Aorta (tissue), 5 donors: ENCODE results near the gene ZNF732. TPM values are rescaled to one million over a fixed set of nuclear protein-coding genes. Genes with fewer than 3 reads are reported as not detected.
"Not testable (repeated sequence)": the region's sequence is repeated elsewhere in the genome, so short reads cannot be mapped to it uniquely, and the experiment has no call there.

ENCODE experiments used
- ATAC-seq: fragments of 200-7000 bp; cut with Tn5 transposase; one replicate; pipeline ENCODE4 v1.9.1; 2022; ENCODE audit warnings: moderate library complexity; ENCODE audit not compliant: low FRiP score
- DNase-seq, 2 donors: peaks; one replicate each; pipeline ENCODE4 v3.0.0-alpha.2; 2020
- H3K27ac ChIP-seq, 2 donors: one replicate each; pipeline ENCODE4 v1.5.1; 2013; ENCODE audit warnings: low read length in 2 of 2, mild to moderate bottlenecking in 2 of 2, moderate library complexity in 2 of 2, control low read depth in 1 of 2, inconsistent platforms in 1 of 2, low read depth in 1 of 2
- H3K27me3 ChIP-seq, 2 donors: one replicate each; pipeline ENCODE4 v1.6.1; 2013; ENCODE audit warnings: control low read depth in 1 of 2, low read length in 1 of 2, mild to moderate bottlenecking in 1 of 2, moderate library complexity in 1 of 2; ENCODE audit not compliant: insufficient read depth in 2 of 2, control insufficient read depth in 1 of 2
- H3K36me3 ChIP-seq, 2 donors: one replicate each; pipeline ENCODE4 v1.6.1; 2013; ENCODE audit warnings: control low read depth in 1 of 2, low read length in 1 of 2, mild to moderate bottlenecking in 1 of 2; ENCODE audit not compliant: insufficient read depth in 2 of 2, control insufficient read depth in 1 of 2
- H3K4me1 ChIP-seq, 2 donors: one replicate each; pipeline ENCODE4 v1.6.1; 2013; ENCODE audit warnings: low read length in 2 of 2, control low read depth in 1 of 2, mild to moderate bottlenecking in 1 of 2, moderate library complexity in 1 of 2; ENCODE audit not compliant: insufficient read depth in 2 of 2, control insufficient read depth in 1 of 2
- H3K4me3 ChIP-seq, 2 donors: one replicate each; pipeline ENCODE4 v1.5.1; 2013; ENCODE audit warnings: low read length in 2 of 2, control low read depth in 1 of 2, mild to moderate bottlenecking in 1 of 2
- H3K9me3 ChIP-seq: one replicate; pipeline ENCODE4 v1.6.1; 2013; ENCODE audit warnings: mild to moderate bottlenecking, low read length; ENCODE audit not compliant: control insufficient read depth
- WGBS, 2 donors: extraction: QIAGEN DNeasy Blood & Tissue Kit; methylation state at CpG; one replicate each; pipeline ENCODE4 v1.1.7; 2013; 5-methylcytosine and 5-hydroxymethylcytosine counted together
- intact Hi-C, 2 donors: fragments of 100-400 bp; cut with DNase I; formaldehyde crosslinking; loops; one replicate each; pipeline versions ENCODE4 v1.14.2 to v1.15.0; 2022
- polyA plus RNA-seq, 2 donors: library from polyadenylated mRNA; stranded (reverse); fragments of 200-250 nt; gene quantifications; one replicate each; pipeline ENCODE4 v1.2.3, GENCODE V29; 2013
- total RNA-seq, 2 donors: library from RNA; stranded (reverse); fragmentation: NEBNext Ultra II Directional; extraction: Animal tissue kit (Norgen Biotek cat#: 25700); gene quantifications; one replicate each; pipeline ENCODE4 v1.2.1, GENCODE V29; 2021
- donor health status: healthy with polysubstance abuse.
- donor health status: Bipolar disorder and iron deficiency.
- donor health status: DM: no; HTN: no; CAD: no.
- donor health status: DM: no; HTN: no; CAD: no.
- donor health status: DM: yes; HTN: yes; CAD: no.

Gene ZNF732
- total and polyA plus RNA-seq, 4 donors = 0.16 to 0.45 (median 0.18) TPM; not detected in 1

DNA sequence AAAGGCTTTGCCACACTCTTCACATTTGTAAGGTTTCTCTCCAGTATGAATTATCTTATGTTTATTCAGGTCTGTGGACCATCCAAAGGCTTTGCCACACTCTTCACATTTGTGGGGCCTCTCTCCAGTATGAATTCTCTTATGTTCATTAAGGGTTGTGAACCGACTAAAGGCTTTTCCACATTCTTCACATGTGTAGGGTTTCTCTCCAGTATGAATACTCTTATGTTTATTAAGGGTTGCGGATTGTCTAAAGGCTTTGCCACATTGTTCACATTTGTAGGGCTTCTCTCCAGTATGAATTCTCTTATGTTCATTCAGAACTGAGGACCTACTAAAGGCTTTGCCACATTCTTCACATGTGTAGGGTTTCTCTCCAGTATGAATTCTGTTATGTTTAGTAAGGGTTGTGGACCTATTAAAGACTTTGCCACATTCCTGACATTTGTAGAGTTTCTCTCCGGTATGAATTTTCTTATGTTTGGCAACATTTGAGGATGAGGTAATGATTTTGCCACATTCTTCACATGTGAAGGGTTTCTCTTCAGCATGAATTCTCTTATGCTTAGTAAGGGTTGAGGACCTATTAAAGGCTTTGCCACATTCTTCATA is 33.7 kb downstream of the ZNF732 start:
- ATAC-seq = no peak
- 87 to 91% methylated on average over 3 of the region's 3 CpGs for WGBS, 2 donors
- Histone ChIP-seq H3K36me3 (peaks cover 0 to 4% of the 10 kb centered on the region in 2 donors), H3K9me3 (no peaks in the 10 kb centered on the region), H3K4me3 (no peak overlapping the region), H3K27me3 (no peaks in the 10 kb centered on the region), H3K27ac (no peak overlapping the region), H3K4me1 (no peaks in the 10 kb centered on the region)
- no peak for DNase-seq
- intact Hi-C loops = no loop called here

DNA sequence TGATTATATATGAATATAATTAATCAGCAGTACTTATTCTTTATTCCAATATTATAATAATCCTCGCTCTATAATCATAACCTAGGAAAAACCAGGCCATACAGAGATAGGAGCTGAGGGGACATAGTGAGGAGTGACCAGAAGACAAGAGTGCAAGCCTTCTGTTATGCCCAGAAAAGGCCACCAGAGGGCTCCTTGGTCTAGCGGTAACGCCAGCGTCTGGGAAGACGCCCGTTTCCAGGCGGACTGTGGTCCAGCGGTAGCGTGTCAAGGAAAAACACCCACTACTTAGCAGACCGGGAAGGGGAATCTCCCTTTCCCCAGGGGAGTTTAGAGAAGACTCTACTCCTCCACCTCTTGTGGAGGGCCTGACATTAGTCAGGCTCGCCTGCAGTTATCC is 46.0 kb downstream of the ZNF732 start:
- intact Hi-C loops = loop anchor here in 1 of 2 donors (10.0 kb wide), 1 partner anchor 186 kb away; no protein-coding TSS in a partner anchor
- not testable (repeated sequence) for H3K4me1 ChIP-seq, ATAC-seq, H3K27ac ChIP-seq, H3K36me3 ChIP-seq, H3K27me3 ChIP-seq, DNase-seq, H3K4me3 ChIP-seq
- peaks cover 18% of the 10 kb centered on the region for H3K9me3 ChIP-seq
- 65 to 68% methylated on average over 11 of the region's 11 CpGs for WGBS, 2 donors

DNA sequence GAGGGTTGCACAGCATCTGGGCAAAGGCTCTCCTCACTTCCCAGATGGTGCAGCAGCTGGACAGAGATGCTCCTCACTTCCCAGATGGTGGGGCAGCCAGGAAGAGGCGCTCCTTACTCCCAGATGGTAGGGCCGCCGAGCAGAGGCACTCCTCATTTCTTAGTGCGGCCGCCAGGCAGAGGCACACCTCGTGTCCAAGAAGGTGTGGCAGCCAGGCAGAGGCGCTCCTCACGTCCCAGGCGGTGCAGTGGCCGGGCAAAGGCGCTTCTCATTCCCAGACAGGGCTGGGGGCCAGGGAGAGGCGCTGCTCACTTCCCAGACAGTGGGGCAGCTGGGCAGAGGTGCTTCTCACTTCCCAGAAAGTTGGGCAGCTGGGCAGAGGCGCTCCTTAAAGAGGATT is 48.8 kb downstream of the ZNF732 start:
- intact Hi-C loops = loop anchor here in 1 of 2 donors (10.0 kb wide), 1 partner anchor 188 kb away; no protein-coding TSS in a partner anchor
- Histone ChIP-seq H3K4me3 (no peak overlapping the region), H3K27me3 (no peaks in the 10 kb centered on the region), H3K27ac (no peak overlapping the region), H3K36me3 (peaks cover 0 to 3% of the 10 kb centered on the region in 2 donors), H3K9me3 (peaks cover 11% of the 10 kb centered on the region), H3K4me1 (no peaks in the 10 kb centered on the region)
- WGBS, 2 donors = 89 to 97% methylated on average over 13 of the region's 13 CpGs
- DNase-seq (no peak), ATAC-seq (no peak)

DNA sequence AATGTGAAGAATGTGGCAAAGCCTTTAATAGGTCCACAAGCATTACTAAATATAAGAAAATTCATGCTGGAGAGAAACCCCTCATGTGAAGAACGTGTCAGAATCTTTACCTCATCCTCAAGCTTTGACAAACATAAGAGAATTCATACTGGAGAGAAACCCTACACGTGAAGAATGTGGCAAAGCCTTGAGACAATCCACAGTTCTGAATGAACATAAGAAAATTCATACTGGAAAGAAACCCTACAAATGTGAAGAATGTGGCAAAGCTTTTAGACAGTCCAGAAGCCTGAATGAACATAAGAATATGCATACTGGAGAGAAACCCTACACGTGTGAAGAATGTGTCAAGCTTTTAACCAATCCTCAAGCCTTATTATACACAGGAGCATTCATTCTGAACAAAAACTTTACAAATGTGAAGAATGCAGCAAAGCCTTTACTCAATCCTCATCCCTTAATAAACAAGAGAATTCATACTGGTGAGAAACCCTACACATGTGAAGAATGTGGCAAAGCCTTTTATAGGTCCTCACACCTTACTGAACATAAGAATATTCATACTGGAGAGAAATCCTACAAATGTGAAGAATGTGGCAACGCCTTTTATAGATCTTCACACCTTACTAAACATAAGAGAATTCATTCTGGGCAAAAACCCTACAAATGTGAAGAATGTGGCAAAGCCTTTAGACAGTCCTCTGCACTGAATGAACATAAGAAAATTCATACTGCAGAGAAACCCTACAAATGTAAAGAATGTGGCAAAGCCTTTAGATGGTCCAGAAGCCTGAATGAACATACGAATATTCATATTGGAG is 51.1 kb downstream of the ZNF732 start:
- 84 to 92% methylated on average over 5 of the region's 5 CpGs for whole genome bisulfite sequencing, 2 donors
- DNase-seq = no peak
- Histone ChIP-seq H3K9me3 (peaks cover 6% of the 10 kb centered on the region), H3K4me1 (no peaks in the 10 kb centered on the region), H3K36me3 (peaks cover 0 to 2% of the 10 kb centered on the region in 2 donors), H3K27ac (no peak overlapping the region), H3K27me3 (no peaks in the 10 kb centered on the region), H3K4me3 (peak overlapping the region in 1 of 2 donors; percentile 14)
- no peak for ATAC-seq
- intact Hi-C loops = loop anchor here in 1 of 2 donors (10.0 kb wide), 1 partner anchor 191 kb away; no protein-coding TSS in a partner anchor

DNA sequence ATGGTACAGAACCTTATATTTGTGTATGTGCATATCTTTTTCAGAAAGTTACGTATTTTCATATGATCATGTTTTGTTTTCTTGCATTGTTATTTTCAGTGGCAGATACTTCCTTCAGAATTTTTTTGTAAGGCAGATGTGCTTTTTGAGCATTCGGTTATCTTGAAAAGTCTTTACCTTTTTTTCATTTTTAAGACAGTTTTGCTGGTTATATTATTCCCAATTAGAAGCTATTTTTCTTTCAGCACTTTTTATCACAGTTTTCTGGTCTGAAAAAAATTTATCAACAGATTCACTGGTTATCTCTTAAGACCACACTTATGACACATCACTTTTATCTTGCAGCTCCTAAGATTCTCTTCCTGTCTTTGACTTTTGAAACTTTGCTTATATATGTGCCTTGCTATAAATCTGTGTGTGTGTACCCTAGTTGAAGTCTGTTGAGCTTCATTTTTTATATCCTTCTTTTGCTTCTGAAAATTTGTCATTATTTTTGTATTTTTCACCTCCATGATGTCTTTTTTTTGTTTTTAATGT is 53.1 kb downstream of the ZNF732 start:
- intact Hi-C loops = loop anchor here in 1 of 2 donors (10.0 kb wide), 1 partner anchor 193 kb away; no protein-coding TSS in a partner anchor
- H3K9me3 ChIP-seq = peaks cover 4% of the 10 kb centered on the region

DNA sequence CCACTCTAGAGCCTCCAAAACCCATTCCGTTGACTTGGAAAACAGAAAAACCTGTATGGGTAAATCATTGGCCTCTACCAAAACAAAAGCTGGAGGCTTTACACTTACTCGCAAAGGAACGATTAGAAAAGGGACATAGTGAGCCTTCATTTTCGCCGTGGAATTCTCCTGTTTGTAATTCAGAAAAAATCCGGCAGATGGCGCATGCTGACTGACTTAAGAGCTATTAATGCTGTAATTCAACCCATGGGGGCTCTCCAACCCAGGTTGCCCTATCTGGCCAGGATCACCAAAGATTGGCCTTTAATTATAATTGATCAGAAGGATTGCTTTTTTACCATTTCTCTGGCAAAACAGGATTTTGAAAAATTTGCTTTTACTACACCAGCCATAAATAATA is 60.8 kb downstream of the ZNF732 start:
- H3K4me3 ChIP-seq = no peak overlapping the region
- ATAC-seq (no peak), DNase-seq (peak in 1 of 2 donors; percentile 42)
- H3K27me3 ChIP-seq = no peaks in the 10 kb centered on the region
- intact Hi-C loops = loop anchor here in 1 of 2 donors (5.0 kb wide), 1 partner anchor 428 kb away; the partner anchor contains the start of genes ATP5ME and MYL5
- no peaks in the 10 kb centered on the region for H3K36me3 ChIP-seq
- no peaks in the 10 kb centered on the region for H3K9me3 ChIP-seq
- H3K27ac ChIP-seq = no peak overlapping the region
- 33 to 42% methylated on average over 7 of the region's 7 CpGs for WGBS, 2 donors
- H3K4me1 ChIP-seq = no peaks in the 10 kb centered on the region

More for the DNA sequence above, 53.1 kb downstream of the ZNF732 start:
- Histone ChIP-seq H3K27ac (no peak overlapping the region), H3K4me3 (no peak overlapping the region), H3K36me3 (peaks cover 0 to 2% of the 10 kb centered on the region in 2 donors), H3K4me1 (no peaks in the 10 kb centered on the region), H3K27me3 (no peaks in the 10 kb centered on the region)
- no peak for DNase-seq
- WGBS, 2 donors = 96 to 100% methylated on average over 2 of the region's 2 CpGs
- no peak for ATAC-seq

DNA sequence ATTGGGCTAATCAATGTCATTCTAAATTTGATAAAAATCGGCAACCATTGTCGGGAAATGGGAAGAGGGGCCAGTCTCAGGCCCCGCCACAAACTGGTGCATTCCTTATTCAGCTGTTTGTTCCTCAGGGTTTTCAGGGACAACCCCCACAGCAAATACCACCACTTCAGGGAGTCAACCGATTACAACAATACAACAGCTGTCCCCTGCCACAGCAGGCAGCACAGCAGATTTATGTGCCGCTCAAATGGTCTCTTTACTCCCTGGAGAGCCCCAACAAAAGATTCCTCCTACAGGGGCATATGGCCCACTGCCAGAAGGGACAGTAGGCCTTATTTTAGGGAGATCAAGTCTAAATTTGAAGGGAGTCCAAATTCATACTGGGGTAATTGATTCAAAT is 61.8 kb downstream of the ZNF732 start:
- DNase-seq = no peak
- intact Hi-C loops = loop anchor here in 1 of 2 donors (5.0 kb wide), 1 partner anchor 429 kb away; the partner anchor contains the start of genes ATP5ME and MYL5
- 69 to 70% methylated on average over 5 of the region's 5 CpGs for WGBS, 2 donors

DNA sequence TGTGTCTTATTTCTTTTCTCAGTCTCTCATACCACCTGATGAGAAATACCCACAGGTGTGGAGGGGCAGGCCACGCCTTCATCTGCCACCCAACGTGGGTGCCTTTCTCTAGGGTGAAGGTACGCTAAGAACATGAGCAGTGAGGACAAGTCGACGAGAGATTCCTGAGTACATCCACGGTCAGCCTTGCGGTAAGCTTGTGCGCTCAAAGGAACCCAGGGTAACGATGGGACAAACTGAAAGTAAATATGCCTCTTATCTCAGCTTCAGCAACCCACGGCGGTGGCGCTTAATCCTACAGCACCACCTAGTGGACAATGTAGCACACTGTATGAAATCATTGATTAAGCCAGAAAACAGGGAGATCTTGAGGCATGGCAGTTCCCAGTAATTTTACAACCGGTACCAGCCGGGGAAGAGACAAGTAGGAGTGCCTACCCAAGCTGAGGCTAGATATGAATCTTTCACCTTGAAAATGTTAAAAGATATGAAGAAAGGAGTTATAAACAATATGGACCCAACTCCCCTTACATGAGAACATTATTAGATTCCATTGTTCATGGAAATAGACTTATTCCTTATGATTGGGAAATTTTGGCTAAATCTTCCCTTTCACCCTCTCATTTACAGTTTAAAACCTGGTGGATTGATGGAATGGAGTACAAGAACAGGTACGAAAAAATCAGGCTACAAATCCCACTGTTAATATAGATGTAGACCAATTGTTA is 63.0 kb downstream of the ZNF732 start:
- 36 to 40% methylated on average over 15 of the region's 15 CpGs for WGBS, 2 donors
- H3K27ac ChIP-seq = no peak overlapping the region
- DNase-seq = peak; percentile 61 to 78
- peaks cover 1% of the 10 kb centered on the region for H3K9me3 ChIP-seq
- H3K36me3 ChIP-seq = no peaks in the 10 kb centered on the region
- no peaks in the 10 kb centered on the region for H3K4me1 ChIP-seq
- H3K27me3 ChIP-seq = no peaks in the 10 kb centered on the region
- peak; percentile 83 for ATAC-seq
- H3K4me3 ChIP-seq = no peak overlapping the region
- intact Hi-C loops = loop anchor here in 1 of 2 donors (5.0 kb wide), 1 partner anchor 430 kb away; the partner anchor contains the start of genes ATP5ME and MYL5

More for the DNA sequence above, 61.8 kb downstream of the ZNF732 start:
- ATAC-seq = no peak
- no peaks in the 10 kb centered on the region for H3K4me1 ChIP-seq
- no peaks in the 10 kb centered on the region for H3K27me3 ChIP-seq
- peaks cover 1% of the 10 kb centered on the region for H3K9me3 ChIP-seq
- H3K27ac ChIP-seq = no peak overlapping the region
- H3K36me3 ChIP-seq = no peaks in the 10 kb centered on the region
- no peak overlapping the region for H3K4me3 ChIP-seq
